Mucosa of gallbladder (tissue), 1 donor: ENCODE measurements around the gene ERCC8. TPM values are rescaled to one million over a fixed set of nuclear protein-coding genes. Genes with fewer than 3 reads are reported as not detected.
"Not testable (repeated sequence)": the region's sequence is repeated elsewhere in the genome, so short reads cannot be mapped to it uniquely, and the experiment has no call there.

Source experiments
- DNase-seq: peaks from one replicate; pipeline ENCODE4 v3.0.0-alpha.2; 2020; ENCODE audit warnings: low spot score
- total RNA-seq: library from RNA; stranded (reverse); gene quantifications from one replicate; pipeline ENCODE4 v1.2.1, GENCODE V29; 2021
- donor health status: DM: no; HTN: no; CAD: no.

ERCC8 gene, protein sequence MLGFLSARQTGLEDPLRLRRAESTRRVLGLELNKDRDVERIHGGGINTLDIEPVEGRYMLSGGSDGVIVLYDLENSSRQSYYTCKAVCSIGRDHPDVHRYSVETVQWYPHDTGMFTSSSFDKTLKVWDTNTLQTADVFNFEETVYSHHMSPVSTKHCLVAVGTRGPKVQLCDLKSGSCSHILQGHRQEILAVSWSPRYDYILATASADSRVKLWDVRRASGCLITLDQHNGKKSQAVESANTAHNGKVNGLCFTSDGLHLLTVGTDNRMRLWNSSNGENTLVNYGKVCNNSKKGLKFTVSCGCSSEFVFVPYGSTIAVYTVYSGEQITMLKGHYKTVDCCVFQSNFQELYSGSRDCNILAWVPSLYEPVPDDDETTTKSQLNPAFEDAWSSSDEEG
- 5.7 TPM for total RNA-seq

DNA sequence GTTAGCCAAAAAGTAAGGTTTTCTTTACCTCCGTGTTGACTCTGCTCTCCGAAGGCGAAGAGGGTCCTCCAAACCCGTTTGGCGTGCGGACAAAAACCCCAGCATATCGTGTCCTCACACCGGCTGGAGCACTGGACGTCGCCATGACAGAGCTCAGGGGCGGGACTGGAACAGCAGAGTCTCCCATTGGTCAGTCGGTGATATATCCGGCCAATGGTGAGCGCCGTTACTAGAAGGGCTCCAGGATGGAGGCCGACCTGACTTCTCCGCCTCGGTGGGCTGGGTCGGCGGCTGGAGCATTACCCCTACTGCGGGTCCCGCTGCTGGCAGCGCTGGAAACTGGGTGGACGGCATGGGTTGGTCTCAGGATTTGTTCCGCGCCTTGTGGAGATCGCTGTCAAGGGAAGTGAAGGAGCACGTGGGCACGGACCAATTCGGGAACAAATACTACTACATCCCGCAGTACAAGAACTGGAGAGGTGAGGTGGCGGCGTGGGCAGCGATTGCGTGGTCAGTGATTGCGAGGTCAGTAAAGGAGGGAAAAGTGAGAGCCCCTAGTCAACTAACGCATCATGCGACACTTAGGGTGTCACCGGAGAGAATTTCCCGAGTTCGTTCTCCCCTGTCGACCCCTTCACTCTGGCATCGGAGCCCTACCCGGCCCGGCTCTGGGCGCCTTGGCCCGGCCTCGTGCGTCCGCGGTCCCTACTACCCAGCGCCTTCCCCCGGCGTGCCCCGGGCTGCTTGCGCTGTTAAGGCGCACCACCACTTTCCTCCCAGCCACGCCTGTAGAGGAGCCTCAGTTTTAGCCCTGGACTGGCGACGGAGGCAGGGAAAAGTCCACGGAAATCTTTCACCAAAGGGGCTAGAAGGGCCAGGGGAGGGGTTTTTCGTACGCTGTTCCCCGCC is at the start of gene ERCC8, which contains the start of gene NDUFAF2:
Gene ERCC8 (minus strand): TSS at position 167 of the 909 bp plus-strand sequence. CDS start 62 bp downstream, at position 105.
Gene NDUFAF2 (plus strand): TSS at position 302 of the 909 bp plus-strand sequence. CDS start 51 bp downstream, at position 353.
- DNase-seq, result peak; percentile 94

DNA sequence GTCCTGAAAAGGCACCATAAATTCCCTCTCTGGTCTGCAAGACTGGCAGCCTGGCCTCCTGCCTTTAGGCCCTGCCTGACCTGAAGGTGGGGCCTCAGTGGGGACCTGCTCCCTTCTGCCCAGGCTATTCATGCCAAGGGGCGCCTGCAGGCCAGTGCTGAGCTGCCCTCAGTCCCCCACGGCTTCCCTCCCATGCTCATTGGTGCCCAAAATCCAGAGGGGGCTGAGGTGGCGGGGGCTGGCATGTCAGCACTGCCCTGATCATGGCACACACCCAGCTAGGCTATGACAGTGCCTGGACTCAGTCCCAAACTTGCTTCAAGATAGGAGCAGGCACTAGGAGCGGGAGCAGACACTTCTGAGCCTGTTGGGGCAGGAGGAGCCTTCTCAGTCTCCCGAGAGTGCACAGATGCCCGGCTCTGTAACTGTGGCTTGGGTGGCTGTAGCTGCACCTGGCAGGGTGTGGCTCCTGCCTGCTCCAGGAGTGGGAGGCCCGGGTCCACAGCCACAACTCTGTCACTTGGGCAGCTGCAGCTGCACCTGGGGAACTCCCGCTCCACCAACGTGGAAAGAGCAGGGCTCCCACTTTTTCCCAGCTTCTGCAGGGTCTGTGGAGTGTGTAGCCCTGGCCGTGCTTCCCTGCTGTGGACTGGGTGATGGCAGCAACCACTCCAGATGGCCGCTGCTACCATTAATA is 49.2 kb upstream of the ERCC8 start:
- no peak for DNase-seq

DNA sequence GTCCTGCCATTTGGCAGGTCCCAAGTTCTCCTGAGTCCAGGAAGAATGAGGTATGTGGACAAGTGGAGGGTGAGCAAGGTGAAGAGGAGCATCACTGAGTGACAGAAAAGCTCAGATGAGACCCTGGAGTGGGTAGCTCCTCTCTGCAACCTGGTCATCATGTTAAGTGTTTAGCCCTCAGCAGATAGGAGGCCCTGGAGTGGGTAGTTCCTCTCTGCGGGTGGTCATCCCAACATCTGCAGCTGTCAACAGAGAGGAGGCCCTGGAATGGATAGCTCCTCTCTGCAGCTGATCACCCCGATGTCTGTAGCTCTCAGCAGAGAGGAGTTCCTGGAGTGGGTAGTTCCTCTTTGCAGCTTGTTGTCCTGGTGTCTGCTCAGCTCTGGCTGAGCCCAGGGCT is 48.6 kb upstream of the ERCC8 start:
- no peak for DNase-seq

DNA sequence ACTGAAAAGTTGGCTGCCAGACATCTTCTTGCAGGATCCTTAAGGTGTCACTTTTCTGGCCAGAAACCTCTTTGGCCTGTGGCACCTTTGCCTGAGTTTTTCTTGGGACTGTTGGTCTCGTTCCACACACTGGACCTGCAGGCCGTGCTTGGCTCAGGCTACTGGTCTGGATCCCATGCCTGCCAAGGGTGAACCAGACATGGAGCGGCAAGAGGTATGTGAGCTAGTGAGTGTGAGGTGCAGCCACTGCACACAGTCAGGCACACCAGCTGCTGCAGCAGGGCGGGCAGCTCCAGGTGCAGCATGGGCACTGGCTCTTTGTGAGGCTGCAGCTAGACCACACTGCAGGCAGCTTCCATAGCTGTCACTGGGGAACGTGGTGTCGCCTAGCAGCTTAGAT is 48.0 kb upstream of the ERCC8 start:
- DNase-seq, result no peak

DNA sequence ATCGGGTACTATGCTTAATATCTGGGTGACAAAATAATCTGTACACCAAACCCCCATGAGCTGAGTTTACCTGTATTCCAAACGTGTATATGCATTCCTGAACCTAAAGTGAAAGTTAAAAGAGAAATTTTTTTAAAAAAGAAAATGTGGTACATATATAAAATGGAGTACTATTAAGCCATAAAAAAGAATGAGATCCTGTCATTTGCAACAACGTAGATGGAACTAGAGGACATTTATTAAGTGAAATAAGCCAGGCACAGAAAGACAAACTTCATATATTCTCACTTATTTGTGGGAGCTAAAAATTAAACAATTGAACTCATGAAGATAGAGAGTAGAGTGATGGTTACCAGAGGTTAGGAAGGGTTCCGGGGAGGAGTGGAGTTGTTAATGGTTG is 44.9 kb upstream of the ERCC8 start:
- no peak for DNase-seq

DNA sequence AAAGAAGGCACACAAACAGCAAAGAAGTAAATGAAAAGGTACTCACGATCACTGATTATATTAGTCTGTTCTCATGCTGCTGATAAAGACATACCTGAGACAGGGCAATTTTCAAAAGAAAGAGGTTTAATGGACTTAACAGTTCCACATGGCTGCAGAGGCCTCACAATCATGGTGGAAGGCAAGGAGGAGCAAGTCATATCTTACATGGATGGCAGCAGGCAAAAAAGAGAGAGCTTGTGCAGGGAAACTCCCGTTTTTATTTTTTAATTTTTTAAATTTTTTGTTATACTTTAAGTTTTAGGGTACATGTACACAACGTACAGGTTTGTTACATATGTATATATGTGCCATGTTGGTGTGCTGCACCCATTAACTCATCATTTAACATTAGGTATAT is 37.3 kb upstream of the ERCC8 start:
- DNase-seq, result not testable (repeated sequence)

DNA sequence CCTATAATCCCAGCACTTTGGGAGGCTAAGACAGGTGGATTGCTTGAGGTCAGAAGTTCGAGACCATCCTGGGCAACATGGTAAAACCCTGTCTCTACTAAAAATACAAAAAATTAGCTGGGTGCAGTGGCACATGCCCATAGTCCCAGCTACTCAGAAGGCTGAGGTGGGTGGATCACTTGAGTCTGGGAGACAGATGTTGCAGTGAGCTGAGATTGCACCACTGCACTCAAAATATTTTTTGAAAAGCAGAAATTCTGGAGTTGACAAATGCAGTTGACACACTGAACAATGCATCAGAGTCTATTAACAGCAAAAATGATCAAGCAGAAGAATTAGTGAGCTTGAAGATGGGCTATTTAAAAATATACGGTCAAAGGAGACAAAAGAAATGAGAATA is 35.6 kb upstream of the ERCC8 start:
- no peak for DNase-seq

DNA sequence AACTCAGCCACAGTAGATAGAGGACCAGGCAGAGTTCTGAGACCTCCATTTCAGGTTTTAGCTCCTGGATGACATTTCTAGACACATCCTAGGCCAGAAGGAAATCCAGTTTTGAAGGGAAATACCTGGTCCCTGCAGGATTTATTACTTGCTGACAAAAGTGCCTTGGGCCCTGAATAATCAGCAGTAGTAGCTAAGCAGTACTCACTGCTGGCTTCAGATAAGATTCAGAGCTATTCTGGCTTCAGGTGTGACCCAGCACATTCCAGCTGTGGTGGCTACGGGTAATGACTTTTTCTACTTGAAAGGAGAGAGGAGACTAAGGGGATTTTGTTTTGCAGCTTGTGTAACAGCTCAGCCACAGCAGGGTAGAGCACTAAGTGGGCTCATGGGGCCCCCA is 34.1 kb upstream of the ERCC8 start:
- no peak for DNase-seq

DNA sequence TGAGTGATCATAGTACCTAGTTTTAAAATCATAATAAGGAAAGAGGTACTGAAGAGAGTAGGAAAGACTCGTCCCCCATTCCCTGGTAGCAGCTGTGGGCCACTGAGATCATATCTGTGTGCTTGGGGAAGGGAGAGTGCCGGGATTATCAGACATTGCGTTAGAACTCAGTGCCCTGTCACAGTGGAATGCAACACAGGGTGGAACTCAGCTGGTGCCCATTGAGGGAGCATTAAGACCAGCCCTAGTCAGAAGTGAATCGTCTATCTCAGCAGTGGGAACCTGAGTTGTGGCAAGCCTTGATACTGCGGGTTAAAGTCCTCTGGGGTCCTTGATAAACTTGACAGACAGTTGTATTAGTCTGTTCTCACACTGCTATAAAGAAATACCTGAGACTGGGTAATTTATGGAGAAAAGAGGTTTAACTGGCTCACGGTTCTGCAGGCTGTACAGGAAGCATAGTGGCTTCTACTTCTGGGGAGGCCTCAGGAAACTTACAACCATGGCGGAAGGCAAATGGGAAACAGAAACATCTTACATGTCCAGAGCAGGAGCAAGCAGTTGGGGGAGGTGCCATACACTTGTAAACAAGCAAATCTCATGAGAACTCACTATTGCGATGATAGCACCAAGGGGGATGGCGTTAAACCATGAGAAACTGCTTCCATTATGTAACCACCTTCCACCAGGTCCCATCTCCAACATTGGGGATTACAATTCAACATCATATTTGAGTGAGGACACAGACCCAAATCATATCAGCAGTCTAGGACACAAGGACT is 33.3 kb upstream of the ERCC8 start:
- DNase-seq, result no peak

DNA sequence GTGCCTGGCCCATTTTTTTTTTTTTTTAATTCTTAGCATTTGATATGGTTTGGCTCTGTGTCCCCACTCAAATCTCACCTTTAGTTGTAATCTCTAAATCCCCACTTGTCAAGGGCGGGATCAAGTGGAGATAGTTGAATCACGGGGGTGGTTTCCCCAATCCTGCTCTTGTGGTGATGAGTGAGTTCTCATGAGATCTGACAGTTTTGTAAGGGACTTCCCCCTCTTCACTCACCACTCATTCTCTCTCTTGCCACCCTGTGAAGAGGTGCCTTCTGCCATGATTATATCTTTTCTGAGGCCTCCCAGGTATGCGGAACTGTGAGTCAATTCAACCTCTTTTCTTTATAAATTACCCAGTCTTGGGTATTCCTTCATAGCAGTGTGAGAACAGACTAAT is 27.4 kb upstream of the ERCC8 start:
- no peak for DNase-seq

DNA sequence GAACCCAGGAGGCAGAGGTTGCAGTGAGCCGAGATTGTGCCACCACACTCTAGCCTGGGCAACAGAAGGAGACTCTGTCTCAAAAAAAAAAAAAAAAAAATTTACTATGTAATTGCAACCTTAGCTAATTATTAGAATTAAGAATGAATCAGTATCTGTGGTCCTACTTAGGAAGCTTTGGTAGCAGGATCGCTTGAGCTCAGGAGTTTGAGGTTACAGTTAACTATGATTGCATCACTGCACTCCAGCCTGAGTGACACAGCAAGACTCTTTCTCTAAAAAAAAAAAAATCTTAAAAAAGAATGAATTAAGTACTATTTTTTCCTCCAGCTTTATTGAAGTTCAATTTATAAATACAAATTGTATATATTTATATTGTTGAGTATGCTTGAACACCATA is 16.8 kb upstream of the ERCC8 start:
- no peak for DNase-seq

DNA sequence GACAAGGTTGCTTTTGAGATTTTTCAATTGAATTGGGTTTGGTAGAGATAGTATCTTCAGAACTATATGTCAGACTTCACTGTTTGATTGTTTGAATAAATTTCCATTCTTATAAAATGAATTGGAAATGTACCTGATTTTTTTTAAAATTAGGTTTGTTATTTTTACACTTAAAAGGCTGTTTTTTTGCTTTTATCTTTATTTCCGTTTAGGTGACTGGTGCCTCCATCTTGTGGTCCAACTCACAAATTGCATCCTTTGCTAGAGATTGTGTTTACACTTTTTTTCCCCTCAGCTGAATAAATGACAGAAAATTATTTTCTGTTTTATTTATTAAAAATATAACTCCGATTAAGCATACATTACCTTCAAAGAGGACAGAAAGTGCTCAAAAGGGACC is 15.7 kb upstream of the ERCC8 start:
- no peak for DNase-seq

DNA sequence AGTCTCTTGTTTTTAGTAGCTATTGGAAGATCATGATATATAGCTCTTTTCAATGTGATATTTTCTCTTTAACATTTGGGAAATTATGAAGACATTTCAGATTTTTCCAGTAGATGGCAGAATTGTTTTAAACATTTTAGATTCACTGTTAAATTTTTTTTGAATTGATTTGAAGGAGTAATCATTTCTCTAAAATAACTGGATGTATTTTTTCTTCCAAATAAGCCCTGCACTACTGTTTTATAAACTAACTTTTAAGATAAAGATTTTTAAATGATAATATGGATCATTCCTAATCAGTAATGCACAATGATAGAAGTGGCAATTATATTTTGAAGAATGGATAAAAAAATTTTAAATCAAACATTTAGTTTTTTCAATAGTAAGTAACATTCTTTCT is 14.3 kb upstream of the ERCC8 start:
- no peak for DNase-seq

DNA sequence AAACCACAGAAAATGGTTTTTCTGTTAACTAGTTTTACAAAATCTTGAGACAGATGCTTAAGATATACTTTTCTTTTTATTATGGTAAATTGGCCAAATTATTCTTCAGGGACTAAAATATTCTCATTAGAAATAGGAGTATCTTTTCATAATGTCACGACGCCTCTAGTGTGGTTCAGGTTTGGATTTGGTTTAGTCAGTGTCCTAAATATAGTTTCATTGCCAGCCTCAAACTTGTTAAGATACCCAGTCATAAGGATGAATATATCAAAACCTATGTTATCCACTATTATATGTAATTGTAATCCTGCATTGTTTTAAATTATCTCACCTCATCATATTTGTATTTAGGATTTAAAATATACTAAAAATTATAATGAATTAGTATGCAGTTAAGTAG is 13.8 kb upstream of the ERCC8 start:
- DNase-seq, result no peak

DNA sequence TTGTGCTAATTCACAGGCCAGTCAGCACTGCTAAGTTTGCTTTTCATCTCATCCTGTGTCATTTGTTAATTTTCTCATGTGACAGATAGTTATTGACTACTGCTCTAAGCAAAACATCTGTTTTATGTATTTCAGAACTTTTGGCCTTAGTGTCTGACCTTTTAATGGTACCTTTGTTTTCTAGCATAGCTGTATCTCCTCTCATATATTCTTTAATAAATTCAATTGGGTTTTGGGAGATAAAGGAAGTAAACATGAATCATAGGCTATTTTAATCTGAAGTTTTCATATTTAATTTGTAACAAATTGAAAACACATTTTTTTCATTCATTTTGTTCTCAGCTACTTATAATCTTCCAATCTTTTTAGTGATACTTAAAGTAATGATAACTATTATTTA is 13.2 kb upstream of the ERCC8 start:
- no peak for DNase-seq

DNA sequence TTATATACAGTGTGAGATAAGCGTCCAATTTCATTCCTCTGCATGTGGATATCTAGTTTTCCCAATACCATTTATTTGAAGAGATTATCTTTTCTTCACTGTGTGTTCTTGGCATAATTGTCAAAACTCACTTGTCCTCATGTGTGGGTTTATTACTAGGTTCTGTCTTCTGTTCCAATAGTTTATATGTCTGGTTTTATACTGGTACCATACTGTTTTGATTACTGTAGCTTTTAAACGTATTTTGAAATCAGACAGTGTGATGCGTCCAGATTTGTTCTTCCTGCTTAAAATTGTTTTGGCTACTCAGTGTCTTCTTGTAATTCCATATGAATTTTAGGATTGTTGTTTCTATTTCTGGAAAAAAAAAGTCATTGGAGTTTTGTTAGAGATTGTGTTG is 10.4 kb upstream of the ERCC8 start:
- no peak for DNase-seq

DNA sequence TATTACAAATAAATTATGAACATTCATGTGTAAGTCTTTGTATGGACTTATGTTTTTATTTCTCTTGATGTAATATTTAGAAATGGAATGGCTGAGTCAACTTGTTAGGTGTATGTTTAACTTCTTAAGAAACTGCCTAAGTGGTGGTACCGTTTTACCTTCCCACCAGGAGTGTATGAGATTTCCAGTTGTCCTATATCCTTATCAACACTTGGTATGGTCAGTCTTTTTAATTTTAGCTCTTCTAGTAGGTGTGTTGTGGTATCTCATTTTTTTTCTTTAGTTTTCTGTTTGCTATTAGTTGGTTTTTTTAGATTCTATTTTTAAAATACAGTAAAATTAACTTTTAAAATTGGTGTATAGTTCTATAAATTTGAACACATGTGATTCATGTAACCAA is 3.9 kb upstream of the ERCC8 start:
- DNase-seq, result no peak

DNA sequence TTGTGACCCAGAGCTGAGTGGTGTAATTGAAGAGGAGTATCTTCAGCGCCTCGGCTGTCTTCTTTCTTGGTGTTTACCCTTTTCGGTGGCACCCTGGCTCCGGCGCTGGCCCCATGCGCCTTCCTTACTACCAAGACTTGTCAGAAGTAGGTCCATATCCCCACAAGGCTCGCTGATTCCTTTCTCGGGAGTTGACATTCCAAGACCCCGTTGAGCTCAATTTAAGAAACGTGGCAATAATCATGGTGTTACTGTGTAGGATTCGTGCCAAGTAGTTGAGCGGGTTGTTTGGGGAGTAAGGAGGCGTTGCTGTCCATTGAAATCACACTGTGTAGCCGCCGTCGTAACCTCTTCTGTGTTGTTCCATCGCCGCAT is 930 bp upstream of the ERCC8 start:
- peak; percentile 24 for DNase-seq

DNA sequence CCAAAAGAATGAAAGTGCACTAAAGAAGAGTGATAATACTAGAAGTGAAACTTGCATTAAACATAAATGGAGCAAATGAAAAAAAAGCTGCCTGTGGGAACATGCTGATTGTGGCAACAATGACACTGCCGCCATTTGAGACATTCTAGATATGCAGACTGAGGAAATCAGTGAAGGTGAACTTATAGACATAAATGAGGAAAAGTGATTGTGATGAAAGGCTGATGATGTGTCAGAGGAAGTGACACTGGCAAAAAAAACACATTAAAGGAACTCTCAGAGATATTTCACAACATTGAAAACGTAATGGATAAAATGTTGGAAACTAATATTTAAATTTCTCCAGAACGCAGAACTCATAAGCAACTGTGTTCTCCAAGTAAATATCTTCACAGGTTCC is 1.2 kb downstream of the ERCC8 start:
- no peak for DNase-seq

DNA sequence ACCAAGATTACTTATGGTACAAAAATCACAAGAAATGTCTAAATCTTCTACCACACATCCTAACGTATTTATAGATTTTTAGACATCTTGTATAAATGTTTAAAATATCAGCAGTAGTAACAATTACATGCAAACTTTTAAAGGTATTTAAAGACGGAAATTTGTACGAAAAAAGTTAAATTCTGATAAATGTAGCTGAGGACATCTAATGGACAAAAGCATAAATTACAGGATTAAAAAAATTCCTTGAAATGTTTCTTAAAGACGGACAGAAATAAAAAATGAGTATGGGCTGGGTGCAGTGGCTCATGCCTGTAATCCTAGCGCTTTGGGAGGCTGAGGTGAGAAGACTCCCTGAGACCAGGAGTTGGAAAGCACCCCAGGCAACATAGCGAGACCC is 15.8 kb downstream of the ERCC8 start:
- DNase-seq, result no peak

DNA sequence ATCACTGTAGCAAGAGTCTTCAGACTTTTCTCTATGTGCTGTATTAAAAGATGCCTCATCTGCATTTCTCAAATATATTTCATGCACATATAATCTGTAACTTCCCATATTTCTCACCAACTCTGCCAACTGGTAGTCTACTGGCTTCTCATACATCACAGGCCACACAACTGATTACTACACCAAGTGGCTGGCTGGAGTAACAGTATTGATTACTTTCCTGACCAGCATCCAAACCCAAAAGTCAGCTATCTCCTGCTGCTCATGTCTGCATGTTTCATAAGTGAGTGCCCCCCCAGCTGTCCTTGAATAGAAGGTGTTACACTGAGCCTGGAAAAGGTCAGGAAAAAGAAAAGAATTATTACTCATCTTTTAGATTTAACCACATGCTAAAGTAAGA is 17.4 kb downstream of the ERCC8 start:
- no peak for DNase-seq

DNA sequence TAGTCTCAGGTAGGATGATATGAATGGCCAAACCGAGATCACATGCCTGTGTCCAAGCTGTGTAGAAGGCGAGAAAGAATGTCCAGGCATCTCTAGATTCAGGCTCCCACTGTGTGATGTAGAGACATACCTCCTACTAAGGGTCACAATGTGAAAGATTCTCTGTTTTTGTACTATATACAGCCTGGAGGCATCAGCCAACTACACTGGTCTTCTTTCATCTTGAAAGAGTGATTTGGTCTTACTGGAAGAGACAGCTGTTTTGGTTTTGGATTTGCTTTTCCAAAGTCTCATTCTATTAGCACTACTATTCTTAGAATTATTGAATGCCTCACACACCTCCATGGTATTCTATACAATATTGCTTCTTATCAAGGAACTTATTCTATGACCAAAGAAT is 26.4 kb downstream of the ERCC8 start:
- no peak for DNase-seq
